ENCODE measurements around the gene ADCYAP1R1.

The ADCYAP1R1 gene

DNA sequence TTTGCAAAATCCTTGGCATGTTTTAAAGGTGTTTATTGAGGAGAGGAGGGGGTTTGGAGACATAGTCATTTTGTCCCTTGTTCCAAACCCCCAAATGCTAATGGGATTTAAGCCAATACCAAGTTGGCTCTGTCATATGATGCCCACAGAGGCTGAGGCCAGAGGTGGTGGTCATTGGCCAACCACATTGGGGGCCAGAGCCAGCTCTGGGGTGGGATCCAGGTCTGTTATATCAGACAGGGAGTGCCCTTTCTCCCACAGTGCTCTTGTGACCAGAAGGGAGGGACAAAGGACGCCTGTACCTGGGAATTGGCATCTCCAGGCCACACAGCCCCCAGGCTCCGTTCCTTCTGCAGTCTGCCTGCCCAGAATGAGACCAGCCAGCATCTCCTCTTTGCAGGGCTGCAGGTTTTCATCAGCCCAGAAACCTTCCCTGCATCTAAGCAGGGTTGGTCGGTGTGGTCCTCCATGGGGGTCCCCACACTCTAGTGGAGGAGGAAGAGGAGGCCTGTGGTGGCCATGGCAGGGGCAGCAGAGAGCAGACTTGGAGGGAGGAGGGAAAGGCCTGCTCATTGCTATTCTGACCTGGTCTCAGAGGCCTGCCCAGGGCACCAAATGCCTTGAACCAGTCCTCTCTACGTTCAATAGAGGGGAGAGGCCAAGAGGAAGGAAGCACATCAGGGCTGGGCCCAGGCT lies 17.9 kb downstream of the ADCYAP1R1 start:
- no peaks in the 10 kb centered on the region for H3K9me3 Mint-ChIP-seq
- H3K27ac Mint-ChIP-seq = no peak overlapping the region
- H3K4me3 Mint-ChIP-seq = no peak overlapping the region

DNA sequence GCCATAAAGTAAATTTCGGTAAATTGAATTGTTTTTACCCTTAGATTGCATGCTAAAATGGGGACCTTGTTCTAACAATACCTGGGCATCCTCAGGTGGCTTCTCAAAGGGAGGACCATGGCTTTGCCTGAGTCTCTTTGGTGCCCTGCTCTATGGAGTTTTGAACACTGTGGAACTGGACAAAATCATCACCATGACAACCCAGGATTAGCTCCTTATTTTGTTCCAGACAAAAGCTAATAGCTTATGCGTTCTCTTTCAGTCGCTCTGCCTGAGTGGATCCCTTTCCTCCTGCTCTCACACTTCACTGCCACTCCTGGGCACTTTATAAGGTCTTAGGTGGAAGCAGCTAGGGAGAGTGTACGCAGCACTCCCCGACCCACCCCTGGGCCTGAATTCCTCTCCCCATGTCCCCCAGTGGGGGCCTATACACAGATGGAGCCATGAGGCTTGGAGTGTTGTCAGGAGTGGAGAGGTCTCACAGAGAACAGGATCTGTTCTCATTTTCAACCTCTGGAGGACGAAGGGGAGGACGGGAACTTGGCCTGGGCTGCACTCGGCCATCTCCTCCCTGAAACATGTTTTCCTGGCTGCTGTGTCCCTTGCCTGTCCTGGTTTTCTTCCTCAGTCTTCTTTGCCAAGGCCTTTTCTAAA lies 19.0 kb downstream of the ADCYAP1R1 start:
- ATAC-seq = no peak
- Mint-ChIP-seq H3K27ac (no peak overlapping the region), H3K27me3 (no peaks in the 10 kb centered on the region), H3K36me3 (no peaks in the 10 kb centered on the region), H3K4me3 (no peak overlapping the region), H3K9me3 (no peaks in the 10 kb centered on the region), H3K4me1 (no peaks in the 10 kb centered on the region)

More for the DNA sequence above, 17.9 kb downstream of the ADCYAP1R1 start:
- Mint-ChIP-seq H3K4me1 (no peaks in the 10 kb centered on the region), H3K27me3 (no peaks in the 10 kb centered on the region), H3K36me3 (no peaks in the 10 kb centered on the region)
- ATAC-seq = no peak

DNA sequence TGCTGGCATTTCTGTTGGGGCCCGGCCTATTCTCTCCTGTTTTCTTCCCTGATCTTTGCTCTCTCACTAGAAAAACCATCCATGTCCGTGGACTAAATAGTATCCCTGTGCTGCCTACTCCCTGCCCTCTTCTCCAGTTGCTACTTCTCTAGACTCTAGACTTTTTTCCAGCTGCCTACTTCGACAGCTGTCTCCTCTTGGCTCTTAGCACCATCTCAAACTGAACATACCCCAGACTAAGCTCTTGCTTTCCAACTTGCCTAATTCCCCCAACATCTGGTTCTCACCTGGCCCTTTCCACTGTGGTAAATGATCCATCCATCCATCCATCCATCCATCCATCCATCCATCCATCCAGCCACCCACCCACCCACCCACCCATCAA lies 19.5 kb downstream of the ADCYAP1R1 start:
- no peak for ATAC-seq
- Mint-ChIP-seq H3K27ac (no peak overlapping the region), H3K9me3 (no peaks in the 10 kb centered on the region), H3K4me1 (no peaks in the 10 kb centered on the region), H3K4me3 (no peak overlapping the region), H3K27me3 (no peaks in the 10 kb centered on the region), H3K36me3 (no peaks in the 10 kb centered on the region)

DNA sequence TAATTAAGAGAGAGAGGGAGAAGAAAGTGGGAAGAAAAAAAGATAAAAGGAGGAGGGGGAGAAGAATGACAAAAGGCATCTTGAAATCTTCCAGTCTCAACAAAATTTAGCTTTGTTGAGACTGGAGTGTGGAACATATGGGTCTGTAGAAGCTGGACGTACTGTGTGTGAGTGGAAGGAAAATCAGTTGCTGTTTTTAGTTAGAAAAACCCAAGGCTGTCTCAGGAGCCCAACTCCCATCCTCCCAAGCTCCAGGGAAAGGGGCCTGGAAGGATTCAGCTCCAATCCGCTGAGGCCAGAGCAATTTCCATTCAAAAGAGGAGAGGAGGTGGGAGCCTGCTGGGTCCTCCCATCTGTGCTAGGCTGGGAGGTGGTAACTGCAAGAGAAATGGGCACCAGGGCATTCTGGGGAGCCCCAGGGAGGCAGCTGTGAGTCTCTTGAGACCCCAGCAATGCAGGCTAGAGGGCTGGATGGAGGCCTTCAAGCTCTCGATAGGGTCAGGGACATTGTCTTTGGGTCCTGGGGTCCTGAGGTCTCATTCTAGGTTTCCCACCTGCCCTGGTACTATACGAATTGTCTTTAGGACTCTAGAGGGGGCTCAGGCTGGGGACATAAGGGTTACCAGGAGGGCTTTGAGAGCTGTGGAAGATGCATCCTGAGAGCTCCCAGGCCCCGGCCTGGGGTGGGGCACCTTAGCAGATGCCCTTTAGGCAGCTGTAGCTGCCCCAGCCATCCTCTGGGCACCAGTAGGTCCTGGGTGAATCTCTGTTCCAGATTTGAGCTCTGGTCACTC lies 21.4 kb downstream of the ADCYAP1R1 start:
- H3K9me3 Mint-ChIP-seq = no peaks in the 10 kb centered on the region
- H3K4me3 Mint-ChIP-seq = no peak overlapping the region
- no peaks in the 10 kb centered on the region for H3K36me3 Mint-ChIP-seq
- no peak overlapping the region for H3K27ac Mint-ChIP-seq
- H3K27me3 Mint-ChIP-seq = no peaks in the 10 kb centered on the region
- ATAC-seq = no peak
- H3K4me1 Mint-ChIP-seq = no peaks in the 10 kb centered on the region

DNA sequence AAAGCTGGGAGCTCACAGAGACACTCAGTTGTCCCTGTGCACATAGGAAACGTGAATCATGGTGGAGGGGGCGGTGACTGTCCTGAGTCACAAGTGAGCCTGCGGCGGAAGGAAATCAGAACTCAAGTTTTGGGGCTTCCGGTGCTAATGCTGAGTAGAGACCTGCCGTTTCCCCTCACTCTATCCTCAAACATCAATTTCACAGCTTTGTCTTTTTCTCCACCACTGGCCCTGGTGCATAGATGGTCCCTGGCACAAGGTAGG lies 21.9 kb downstream of the ADCYAP1R1 start:
- no peaks in the 10 kb centered on the region for H3K36me3 Mint-ChIP-seq
- H3K4me1 Mint-ChIP-seq = no peaks in the 10 kb centered on the region
- no peak overlapping the region for H3K27ac Mint-ChIP-seq
- H3K4me3 Mint-ChIP-seq = no peak overlapping the region
- no peaks in the 10 kb centered on the region for H3K27me3 Mint-ChIP-seq
- no peak for ATAC-seq
- H3K9me3 Mint-ChIP-seq = no peaks in the 10 kb centered on the region

DNA sequence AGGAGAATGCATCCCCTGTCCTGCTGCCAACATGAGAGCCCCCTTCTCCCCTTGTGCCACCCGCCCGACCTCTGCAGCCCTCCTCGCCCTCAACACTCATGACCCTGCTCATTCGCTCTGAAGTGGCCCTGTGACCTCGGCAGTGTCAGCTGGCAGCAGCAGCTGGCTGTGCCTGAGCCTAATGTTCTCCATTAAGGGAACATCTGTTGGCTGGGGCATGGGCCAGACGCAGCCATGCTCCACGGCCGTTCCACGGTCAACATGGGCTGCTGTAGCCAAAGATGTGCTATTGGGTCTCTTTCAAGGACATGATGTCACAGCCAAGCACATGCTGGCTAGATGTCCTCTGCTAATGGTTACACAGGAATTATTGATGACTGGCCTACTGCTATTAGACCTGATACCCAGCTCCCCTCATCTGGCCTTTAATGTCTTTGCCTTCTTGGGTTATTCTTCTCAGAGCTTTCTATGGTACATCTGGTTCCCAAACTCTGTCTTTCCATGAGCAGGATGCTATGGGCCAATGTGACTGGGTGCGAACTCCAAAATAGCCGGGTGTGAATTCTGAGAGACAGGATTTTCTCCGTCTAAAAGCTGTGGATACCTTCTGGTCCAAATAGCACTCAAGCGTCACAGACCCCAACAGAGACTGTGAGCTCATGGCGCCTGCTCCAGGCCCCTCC lies 22.4 kb downstream of the ADCYAP1R1 start:
- H3K4me1 Mint-ChIP-seq = no peaks in the 10 kb centered on the region
- no peaks in the 10 kb centered on the region for H3K36me3 Mint-ChIP-seq
- H3K27me3 Mint-ChIP-seq = no peaks in the 10 kb centered on the region
- H3K4me3 Mint-ChIP-seq = no peak overlapping the region
- H3K9me3 Mint-ChIP-seq = no peaks in the 10 kb centered on the region
- no peak overlapping the region for H3K27ac Mint-ChIP-seq
- no peak for ATAC-seq

DNA sequence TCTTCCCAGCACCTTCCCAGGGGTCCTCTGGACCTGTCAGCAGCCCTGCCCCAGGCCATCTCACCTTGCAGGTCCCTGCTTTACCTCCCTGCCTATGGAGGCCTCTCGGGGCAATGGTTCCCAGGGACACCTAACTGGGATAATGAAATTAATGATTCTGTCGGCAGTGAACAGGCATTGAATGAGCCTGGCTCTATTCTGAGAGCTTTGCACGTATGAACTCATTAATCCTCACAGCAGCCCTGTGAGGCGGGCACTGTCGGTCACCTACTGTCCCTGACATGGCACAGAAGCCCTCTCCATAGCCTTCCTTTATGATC lies 22.9 kb downstream of the ADCYAP1R1 start:
- Mint-ChIP-seq H3K36me3 (no peaks in the 10 kb centered on the region), H3K4me3 (no peak overlapping the region), H3K27me3 (no peaks in the 10 kb centered on the region), H3K9me3 (no peaks in the 10 kb centered on the region), H3K4me1 (no peaks in the 10 kb centered on the region), H3K27ac (no peak overlapping the region)
- ATAC-seq = no peak

DNA sequence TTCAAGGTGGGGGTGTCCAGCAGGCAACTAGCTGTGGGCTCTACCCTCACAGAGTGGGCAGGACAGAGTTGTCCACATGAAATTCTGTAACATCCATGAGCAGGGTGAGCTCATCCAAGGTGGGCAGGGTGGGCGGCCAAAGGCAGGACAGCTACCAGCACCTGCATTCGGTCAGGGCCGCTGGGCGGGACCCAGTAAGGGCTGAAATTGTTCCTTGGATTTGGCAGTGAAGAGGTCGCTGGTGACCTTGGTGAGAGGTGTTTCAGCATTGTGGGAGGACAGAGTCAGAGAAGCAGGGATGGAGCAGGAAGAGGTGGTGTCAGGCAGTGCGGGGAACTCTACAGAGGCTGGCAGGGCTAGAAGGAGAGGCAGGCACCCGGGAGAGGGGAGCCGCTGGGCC lies 23.9 kb downstream of the ADCYAP1R1 start:
- Mint-ChIP-seq H3K4me1 (no peaks in the 10 kb centered on the region), H3K4me3 (no peak overlapping the region), H3K27ac (no peak overlapping the region), H3K36me3 (no peaks in the 10 kb centered on the region), H3K27me3 (peaks cover 7% of the 10 kb centered on the region), H3K9me3 (no peaks in the 10 kb centered on the region)
- ATAC-seq = no peak

DNA sequence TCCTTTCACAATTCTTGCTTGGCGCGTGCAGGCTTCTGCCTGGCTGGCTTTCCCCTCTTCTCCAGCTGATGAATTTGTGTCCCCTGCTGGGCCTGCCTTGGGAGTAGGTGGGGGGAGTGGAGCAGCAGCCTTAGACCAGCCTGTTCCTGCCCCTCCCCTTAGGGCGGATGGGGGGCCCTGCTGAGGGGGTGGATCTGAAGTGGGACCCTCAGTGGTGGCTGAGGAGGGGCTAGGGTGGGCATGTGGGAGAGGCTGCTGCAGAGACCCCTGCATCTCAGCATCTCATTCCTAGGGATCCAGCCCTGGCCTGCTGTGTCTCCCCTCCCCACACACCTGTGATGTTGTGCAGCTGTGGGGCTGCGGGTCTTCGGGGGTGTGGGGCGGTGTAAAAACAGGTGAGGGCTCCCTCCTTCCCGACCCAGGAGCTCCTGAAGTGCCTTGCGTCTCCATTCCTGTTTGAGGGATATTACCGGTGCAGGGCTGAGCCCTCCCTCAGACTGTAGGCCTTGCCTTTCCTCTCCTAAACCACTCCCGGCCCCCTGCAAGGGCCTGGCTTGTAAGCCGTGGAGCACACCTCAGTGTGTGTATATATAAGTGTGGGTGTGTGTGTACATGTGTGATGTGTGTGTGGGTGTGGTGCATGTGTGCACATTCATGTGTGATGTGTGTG lies 24.7 kb downstream of the ADCYAP1R1 start:
- H3K4me1 Mint-ChIP-seq = no peaks in the 10 kb centered on the region
- no peak overlapping the region for H3K27ac Mint-ChIP-seq
- H3K9me3 Mint-ChIP-seq = no peaks in the 10 kb centered on the region
- H3K27me3 Mint-ChIP-seq = peaks cover 11% of the 10 kb centered on the region
- H3K36me3 Mint-ChIP-seq = no peaks in the 10 kb centered on the region
- ATAC-seq = no peak
- H3K4me3 Mint-ChIP-seq = no peak overlapping the region

DNA sequence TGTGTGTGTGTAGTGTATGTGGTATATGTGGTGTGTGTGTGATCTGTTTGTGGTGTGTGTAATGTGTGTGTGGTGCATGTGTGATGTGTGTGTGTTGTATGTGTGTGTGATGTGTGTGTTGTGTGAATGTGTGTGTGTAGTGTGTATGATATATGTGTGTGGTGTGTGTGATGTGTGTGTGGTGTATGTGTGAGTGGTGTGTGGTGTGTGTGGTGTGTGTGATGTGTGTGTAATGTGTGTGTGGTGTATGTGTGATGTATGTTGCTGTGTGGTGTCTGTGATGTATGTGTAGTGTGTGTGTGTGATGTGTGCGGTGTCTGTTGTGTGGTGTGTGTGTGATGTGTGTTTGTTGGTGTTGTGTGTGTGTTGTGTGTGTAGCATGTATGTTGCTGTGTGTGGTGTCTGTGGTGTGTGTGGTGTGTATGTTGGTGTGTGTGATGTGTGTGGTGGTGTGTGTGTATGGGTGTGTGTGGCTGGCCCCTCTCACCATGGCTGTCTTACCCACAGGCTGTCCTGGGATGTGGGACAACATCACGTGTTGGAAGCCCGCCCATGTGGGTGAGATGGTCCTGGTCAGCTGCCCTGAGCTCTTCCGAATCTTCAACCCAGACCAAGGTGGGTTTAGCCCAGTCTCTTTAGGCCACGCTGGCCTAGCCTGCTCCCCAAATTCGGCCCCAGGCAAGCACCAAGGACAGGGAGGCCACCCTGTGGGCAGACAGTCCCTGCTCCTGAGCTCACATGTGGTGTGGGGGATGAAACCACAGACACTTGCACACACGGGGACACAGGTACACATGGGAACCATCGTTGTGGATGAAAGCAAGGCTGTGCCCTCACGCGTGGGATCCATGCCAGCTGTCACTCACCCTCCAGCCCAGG lies 25.6 kb downstream of the ADCYAP1R1 start:
- ATAC-seq = no peak
- Mint-ChIP-seq H3K4me3 (no peak overlapping the region), H3K27ac (no peak overlapping the region), H3K4me1 (no peaks in the 10 kb centered on the region), H3K9me3 (no peaks in the 10 kb centered on the region), H3K36me3 (no peaks in the 10 kb centered on the region), H3K27me3 (peaks cover 13% of the 10 kb centered on the region)

DNA sequence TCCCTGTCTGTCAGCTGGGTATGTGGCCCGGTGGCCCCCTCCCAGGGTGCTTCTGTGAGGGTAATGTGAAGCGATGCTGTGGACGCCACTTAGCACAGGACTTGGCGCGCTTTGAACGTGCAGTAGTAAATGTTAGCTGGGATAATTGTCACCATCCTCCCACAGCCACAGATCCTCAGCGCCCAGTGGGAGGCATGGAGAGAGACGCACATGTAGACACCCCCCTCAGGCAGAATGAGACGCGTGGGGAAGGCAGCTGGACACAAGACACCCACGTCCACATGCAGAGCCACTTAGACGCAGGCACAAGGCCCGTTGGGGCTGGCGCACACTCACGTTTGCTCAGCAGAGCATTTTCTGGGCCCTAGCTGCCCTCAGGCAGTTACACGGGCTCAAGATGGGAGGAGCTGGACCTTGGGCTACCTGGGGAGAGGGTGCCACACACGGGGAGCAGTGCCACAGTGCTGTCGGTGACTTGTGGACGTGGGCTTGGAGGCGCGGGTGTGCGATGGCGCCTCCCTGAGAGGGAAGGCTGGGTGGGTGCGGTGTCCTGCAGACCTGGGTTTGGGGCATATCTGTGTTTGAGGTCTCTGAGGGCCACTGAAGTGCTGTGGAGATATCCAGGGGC lies 26.4 kb downstream of the ADCYAP1R1 start:
- no peaks in the 10 kb centered on the region for H3K4me1 Mint-ChIP-seq
- H3K9me3 Mint-ChIP-seq = no peaks in the 10 kb centered on the region
- H3K27ac Mint-ChIP-seq = no peak overlapping the region
- no peaks in the 10 kb centered on the region for H3K36me3 Mint-ChIP-seq
- peaks cover 19% of the 10 kb centered on the region for H3K27me3 Mint-ChIP-seq
- ATAC-seq = no peak
- no peak overlapping the region for H3K4me3 Mint-ChIP-seq

DNA sequence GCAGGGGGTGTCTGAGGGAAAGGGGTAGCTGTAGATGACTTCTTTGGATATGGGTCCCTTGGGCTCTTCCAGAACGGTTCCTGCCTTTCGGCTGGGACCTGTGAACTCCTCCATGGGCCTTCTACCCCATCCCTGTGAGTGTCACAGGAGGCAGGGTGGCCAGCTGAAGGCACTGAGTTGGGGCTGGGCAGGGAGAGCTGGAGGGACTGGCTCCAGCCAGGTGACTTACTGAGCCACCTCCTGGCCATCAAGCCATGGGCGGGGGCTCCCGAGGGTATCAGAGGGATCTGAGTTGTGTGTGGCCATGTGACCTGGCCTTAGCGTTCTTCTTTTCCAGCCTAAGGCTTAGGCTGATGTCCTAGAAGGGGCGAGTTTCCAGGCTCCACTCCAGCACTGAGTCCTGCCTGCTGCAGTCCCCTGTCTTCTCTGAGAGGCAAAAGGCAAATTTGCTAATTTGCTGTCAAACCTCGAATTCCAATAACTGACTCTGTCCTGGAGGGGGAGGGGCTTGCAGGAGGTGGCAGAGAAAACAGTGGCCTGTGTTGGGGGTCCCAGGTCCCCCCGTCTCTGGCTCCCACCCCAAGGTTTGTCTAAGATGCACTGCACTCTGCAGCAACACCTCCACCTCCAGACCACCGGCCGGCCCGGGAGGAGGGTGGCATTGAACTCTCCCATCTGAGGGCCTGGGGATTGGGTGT lies 27.2 kb downstream of the ADCYAP1R1 start:
- peaks cover 19% of the 10 kb centered on the region for H3K27me3 Mint-ChIP-seq

DNA sequence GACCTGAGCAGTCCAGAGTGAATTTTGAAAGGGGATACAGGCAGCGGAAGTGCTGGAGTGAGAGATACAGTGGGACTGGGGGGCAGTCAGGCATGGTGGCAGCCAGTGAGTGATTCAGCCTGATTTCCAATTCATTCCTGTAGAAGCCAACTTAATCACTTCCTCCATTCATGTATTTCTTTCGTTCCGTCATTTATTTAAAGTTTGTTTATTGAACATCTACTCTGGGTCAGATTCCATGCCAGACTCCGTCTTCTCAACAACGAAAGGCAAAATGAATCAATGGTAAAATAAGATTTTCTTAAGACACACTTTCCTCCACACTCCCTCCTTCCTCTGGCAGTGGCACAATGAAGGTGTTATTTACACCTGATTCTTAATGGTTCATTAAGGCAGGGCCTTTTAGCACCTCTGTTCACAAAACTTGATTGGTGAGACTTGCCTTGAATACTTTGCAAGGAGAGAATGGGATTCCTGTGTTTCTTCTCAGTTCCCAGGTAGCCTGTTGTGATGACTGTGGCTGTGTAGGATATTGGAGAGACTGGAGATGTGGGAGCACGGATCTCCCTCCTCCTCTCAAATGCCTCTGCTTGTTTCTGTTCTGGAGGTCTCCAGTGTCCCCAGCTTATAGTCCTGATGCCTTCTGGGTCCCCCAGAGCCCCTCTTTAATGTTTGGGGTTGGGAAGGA lies 27.9 kb downstream of the ADCYAP1R1 start:
- no peaks in the 10 kb centered on the region for H3K36me3 Mint-ChIP-seq
- no peak for ATAC-seq
- no peak overlapping the region for H3K4me3 Mint-ChIP-seq

More for the DNA sequence above, 27.2 kb downstream of the ADCYAP1R1 start:
- Mint-ChIP-seq H3K27ac (no peak overlapping the region), H3K4me1 (no peaks in the 10 kb centered on the region), H3K36me3 (no peaks in the 10 kb centered on the region), H3K4me3 (no peak overlapping the region), H3K9me3 (no peaks in the 10 kb centered on the region)
- ATAC-seq = no peak

More for the DNA sequence above, 27.9 kb downstream of the ADCYAP1R1 start:
- peaks cover 19% of the 10 kb centered on the region for H3K27me3 Mint-ChIP-seq
- H3K27ac Mint-ChIP-seq = no peak overlapping the region
- H3K4me1 Mint-ChIP-seq = no peaks in the 10 kb centered on the region
- H3K9me3 Mint-ChIP-seq = no peaks in the 10 kb centered on the region
